Mammary epithelial cell (primary cell): Measurements from ENCODE around the gene ARL4A.

Experiments
- CTCF ChIP-seq, 2 donors: IDR thresholded peaks in 1 of 2; conservative IDR thresholded peaks in 1 of 2; 2 replicates each; pipeline ENCODE4 v1.5.1; 2011 to 2012; ENCODE audit warnings: inconsistent platforms in 2 of 2, low read length in 2 of 2, mild to moderate bottlenecking in 2 of 2, control low read depth in 1 of 2, low read depth in 1 of 2; ENCODE audit not compliant: insufficient read depth in 1 of 2; ENCODE audit errors: extremely low read depth in 1 of 2
- EZH2 ChIP-seq: IDR thresholded peaks from 2 replicates; pipeline ENCODE4 v1.6.1; 2012; ENCODE audit warnings: low read length, inconsistent platforms, borderline replicate concordance

- TF ChIP-seq CTCF (conservative IDR thresholded peaks at IDR 0.05 in 1 of 2, IDR thresholded peaks at IDR 0.05 in 1 of 2; ENCODE audit: extremely low read depth in 1 of 2, insufficient read depth in 1 of 2, low read depth in 1 of 2, low read length in 2 of 2) = no peak
- no peak for TF ChIP-seq EZH2
Observed at GRCh38 chr7:12726908-12727307, 39.5 kb downstream of the ARL4A start.
